ENCODE data around the gene SLC30A3. TPM values are rescaled to one million over a fixed set of nuclear protein-coding genes. Genes with fewer than 3 reads are reported as not detected.

Gene SLC30A3
- total RNA-seq, 1 donor from 2014 or later: 0.52 TPM

DNA sequence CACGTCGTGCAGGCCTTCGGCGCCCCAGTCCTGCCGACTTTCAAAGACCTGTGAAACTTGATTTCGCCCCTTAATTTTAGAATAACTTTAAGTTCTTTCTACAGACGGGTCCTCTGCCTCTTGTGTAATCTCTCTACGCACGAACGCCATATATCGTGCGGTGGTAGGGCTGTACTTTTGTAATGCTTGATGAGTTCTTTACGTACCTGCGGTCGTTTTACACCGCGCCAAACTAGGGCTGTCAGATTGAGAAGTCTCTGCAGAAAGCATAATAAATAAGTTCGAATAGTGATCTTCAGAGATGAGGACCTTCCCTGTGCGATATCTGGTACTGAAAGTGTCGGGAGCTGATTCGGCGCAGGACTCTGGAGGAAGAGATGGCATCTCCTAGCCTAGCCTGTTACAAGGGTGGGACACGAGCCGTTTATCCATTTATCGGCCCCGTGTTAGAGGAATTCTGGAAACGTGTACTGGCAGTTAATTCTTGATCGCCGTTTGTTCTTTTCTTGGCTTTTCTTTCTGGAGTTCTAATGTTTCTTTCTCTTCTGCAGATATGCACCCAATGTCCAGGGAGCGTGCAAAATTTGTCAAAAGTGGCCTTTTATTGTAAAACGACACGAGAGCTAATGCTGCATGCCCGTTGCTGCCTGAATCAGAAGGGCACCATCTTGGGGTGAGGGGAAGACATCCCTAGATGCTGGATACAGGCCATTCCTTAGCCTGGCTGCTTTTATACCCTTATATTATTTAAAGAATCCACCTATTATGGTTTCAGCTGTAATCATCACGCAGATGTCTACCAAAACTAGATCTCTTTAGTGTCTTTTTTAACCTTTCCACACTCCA, 50.0 kb downstream of the SLC30A3 start:
- Histone ChIP-seq H3K27me3 (ENCODE audit: control insufficient read depth in 3 of 3, insufficient read depth in 3 of 3, low read length in 3 of 3) (no peaks in the 10 kb centered on the region), H3K9me3 (ENCODE audit: control insufficient read depth in 3 of 3, low read length in 3 of 3) (no peaks in the 10 kb centered on the region), H3K4me3 (ENCODE audit: low read length in 3 of 3) (peak overlapping the region; percentile 88 to 96 (median 89)), H3K4me1 (ENCODE audit: control insufficient read depth in 3 of 3, insufficient read depth in 3 of 3, low read length in 3 of 3) (peaks cover 17 to 27% (median 21%) of the 10 kb centered on the region in 3 donors), H3K9ac (ENCODE audit: low read depth in 1 of 3, low read length in 3 of 3) (peak overlapping the region; percentile 97 to 100 (median 99)), H3K27ac (ENCODE audit: low read depth, low read length) (peak overlapping the region; percentile 98), H3K36me3 (ENCODE audit: control insufficient read depth in 3 of 3, insufficient read depth in 3 of 3, low read length in 3 of 3) (peaks cover 17 to 36% (median 25%) of the 10 kb centered on the region in 3 donors)

DNA sequence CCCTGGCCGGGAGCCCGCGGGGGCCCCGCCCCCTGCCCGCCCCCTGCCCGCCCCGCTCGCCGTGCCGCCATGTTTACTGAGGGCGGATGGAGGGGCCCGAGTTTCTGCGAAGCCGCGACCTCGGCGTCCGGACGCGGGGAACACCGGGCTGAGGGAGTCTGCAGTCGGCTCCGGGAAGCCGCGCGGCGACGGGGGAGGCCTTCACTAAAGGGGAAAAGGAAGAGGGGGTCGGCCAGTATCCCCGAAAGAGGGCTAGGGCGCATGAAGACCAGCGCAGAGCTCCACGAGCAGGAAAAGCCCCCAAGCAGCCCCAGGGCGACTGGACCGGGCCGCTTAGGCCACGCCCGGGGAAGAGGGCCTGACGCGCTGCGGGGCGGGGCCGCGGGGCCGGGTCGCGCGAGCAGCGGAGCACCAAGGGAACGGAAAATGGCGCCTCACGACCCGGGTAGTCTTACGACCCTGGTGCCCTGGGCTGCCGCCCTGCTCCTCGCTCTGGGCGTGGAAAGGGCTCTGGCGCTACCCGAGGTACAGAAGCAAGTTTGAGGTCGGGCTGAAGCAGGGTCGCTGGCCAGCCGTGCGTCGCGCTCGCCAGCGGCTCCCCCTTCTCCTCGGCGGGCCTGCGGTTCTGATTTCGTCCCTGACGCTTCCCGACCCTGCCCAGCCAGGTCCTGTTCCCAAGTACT, 50.8 kb downstream of the SLC30A3 start, which contains the start of the genes ATRAID and SLC5A6:
Gene ATRAID (plus strand): TSS at position 99 of the 683 bp plus-strand sequence. CDS start 328 bp downstream, at position 427.
Gene SLC5A6 (minus strand): TSS at position 326 of the 683 bp plus-strand sequence. CDS start 4,618 bp downstream, outside the sequence.
- Histone ChIP-seq H3K4me3 (ENCODE audit: low read length in 3 of 3) (peak within 1 kb of the TSS; percentile 88 to 96 (median 89)), H3K9me3 (ENCODE audit: control insufficient read depth in 3 of 3, low read length in 3 of 3) (no peaks in the 10 kb centered on the region), H3K27ac (ENCODE audit: low read depth, low read length) (peak within 1 kb of the TSS; percentile 98), H3K36me3 (ENCODE audit: control insufficient read depth in 3 of 3, insufficient read depth in 3 of 3, low read length in 3 of 3) (peaks cover 25 to 43% (median 32%) of the 10 kb centered on the region in 3 donors), H3K27me3 (ENCODE audit: control insufficient read depth in 3 of 3, insufficient read depth in 3 of 3, low read length in 3 of 3) (no peaks in the 10 kb centered on the region), H3K4me1 (ENCODE audit: control insufficient read depth in 3 of 3, insufficient read depth in 3 of 3, low read length in 3 of 3) (peaks cover 16 to 21% (median 17%) of the 10 kb centered on the region in 3 donors), H3K9ac (ENCODE audit: low read depth in 1 of 3, low read length in 3 of 3) (peak within 1 kb of the TSS; percentile 97 to 100 (median 99))

DNA sequence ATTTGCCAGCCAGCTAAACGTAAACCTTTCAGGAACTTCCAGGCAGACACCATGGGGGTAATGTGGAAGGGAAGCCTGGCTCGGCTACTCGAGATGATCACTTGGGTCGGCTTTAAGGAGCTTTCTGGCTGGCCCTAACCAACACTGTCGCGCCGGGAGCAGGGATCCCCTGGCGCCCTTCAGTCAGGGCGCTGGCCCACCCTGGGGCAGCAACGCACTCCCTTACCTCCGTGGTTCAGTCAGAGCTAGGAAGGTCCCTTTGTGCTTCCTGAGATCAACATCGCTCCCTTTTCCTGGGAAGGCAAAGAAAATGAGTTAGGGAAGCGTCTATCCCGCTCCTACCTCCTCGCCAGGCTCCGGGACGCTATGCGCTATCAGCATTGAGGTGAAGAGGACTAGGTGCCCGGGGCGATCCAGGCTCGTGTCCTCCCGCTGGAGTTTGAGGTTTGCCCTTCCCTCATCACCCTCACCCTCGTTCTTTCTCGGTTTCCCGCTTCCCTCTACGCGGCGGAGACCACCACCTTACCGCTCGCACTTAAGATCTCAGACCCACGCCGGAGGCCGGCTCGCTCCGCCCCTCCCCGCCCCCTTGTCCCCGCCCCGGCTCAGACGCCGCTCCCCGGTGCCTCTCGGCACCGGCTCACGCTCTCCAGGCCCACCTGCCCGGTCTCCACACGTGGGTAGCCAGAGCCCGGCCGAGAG, 51.5 kb downstream of the SLC30A3 start:
- peaks cover 32 to 46% (median 35%) of the 10 kb centered on the region in 3 donors for H3K36me3 ChIP-seq (ENCODE audit: control insufficient read depth in 3 of 3, insufficient read depth in 3 of 3, low read length in 3 of 3)
- no peaks in the 10 kb centered on the region for H3K9me3 ChIP-seq (ENCODE audit: control insufficient read depth in 3 of 3, low read length in 3 of 3)
- no peaks in the 10 kb centered on the region for H3K27me3 ChIP-seq (ENCODE audit: control insufficient read depth in 3 of 3, insufficient read depth in 3 of 3, low read length in 3 of 3)
- peaks cover 16 to 21% (median 17%) of the 10 kb centered on the region in 3 donors for H3K4me1 ChIP-seq (ENCODE audit: control insufficient read depth in 3 of 3, insufficient read depth in 3 of 3, low read length in 3 of 3)
- H3K4me3 ChIP-seq (ENCODE audit: low read length in 3 of 3): peak overlapping the region; percentile 88 to 96 (median 88)
- H3K9ac ChIP-seq (ENCODE audit: low read depth in 1 of 3, low read length in 3 of 3): peak overlapping the region; percentile 77 to 85 (median 80)
- H3K27ac ChIP-seq (ENCODE audit: low read depth, low read length): peak overlapping the region; percentile 98

DNA sequence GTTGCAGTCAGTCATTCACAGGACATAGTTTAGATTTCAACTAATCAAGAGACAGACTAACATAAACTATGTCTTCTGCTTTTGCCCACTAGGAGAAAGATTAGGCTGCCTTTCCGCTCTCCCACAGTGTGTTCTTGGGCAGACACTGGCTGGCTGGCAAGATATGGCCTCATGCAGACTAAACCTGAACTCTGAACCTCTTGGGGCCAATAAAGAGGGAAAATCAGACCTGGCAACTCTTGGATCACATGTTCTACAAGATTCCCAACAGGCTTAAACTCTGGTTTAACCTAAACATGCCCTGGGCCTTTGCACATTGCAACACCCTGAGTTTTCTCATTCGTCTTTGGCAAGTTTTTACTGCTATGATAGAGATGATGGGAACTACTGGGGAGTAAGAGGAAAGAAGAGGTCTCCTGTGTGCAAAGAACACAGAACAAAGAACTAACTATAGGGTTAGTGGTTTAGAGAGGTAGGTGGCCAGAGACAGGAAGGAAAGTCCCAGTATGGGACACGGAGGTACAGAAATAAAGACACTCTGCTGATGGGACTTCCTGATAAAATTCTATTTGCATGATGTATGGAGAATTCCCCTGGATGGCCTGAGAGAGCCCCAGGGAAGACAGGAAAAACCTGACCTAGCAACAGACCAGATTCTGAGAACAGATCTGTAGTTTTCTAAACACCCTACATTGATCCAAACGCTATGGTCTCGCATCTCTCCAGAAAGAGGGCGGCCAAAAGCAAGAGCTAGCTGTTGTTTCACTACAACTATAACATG, 53.0 kb downstream of the SLC30A3 start:
- Histone ChIP-seq H3K36me3 (ENCODE audit: control insufficient read depth in 3 of 3, insufficient read depth in 3 of 3, low read length in 3 of 3) (peaks cover 33 to 42% (median 41%) of the 10 kb centered on the region in 3 donors), H3K27me3 (ENCODE audit: control insufficient read depth in 3 of 3, insufficient read depth in 3 of 3, low read length in 3 of 3) (no peaks in the 10 kb centered on the region), H3K4me1 (ENCODE audit: control insufficient read depth in 3 of 3, insufficient read depth in 3 of 3, low read length in 3 of 3) (peaks cover 16 to 21% (median 17%) of the 10 kb centered on the region in 3 donors), H3K9me3 (ENCODE audit: control insufficient read depth in 3 of 3, low read length in 3 of 3) (no peaks in the 10 kb centered on the region), H3K4me3 (ENCODE audit: low read length in 3 of 3) (no peak overlapping the region), H3K27ac (ENCODE audit: low read depth, low read length) (no peak overlapping the region), H3K9ac (ENCODE audit: low read depth in 1 of 3, low read length in 3 of 3) (no peak overlapping the region)

DNA sequence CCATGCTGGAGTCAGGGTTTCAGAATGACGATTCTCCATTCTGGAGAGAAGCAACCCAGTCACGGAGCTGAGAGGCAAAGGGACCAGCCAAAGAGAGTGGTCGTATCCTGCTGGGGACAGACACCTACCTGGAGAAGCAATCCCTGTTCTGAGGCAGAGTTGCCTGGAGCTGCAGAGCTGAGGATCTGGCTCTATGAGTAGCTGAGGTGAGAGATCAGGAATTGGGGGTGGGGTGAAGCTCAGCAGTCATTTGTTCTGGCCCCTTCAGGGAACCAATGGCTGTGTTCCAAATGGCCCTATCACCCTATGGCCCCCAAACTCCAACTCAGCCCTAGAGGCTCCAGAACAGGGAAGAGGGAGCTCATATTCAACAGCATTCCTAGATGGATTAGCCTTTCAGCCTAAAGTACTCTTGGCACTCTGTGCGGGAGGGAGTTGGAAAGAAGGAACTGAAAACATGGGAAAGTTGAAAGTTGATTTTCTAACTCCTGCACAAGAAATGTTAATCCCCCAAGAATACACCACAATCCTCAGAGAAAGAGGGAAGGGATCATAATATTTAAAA, 54.3 kb downstream of the SLC30A3 start:
- H3K4me1 ChIP-seq (ENCODE audit: control insufficient read depth in 3 of 3, insufficient read depth in 3 of 3, low read length in 3 of 3): peaks cover 15 to 20% (median 16%) of the 10 kb centered on the region in 3 donors
- H3K4me3 ChIP-seq (ENCODE audit: low read length in 3 of 3): no peak overlapping the region
- peaks cover 44 to 54% (median 53%) of the 10 kb centered on the region in 3 donors for H3K36me3 ChIP-seq (ENCODE audit: control insufficient read depth in 3 of 3, insufficient read depth in 3 of 3, low read length in 3 of 3)
- H3K27me3 ChIP-seq (ENCODE audit: control insufficient read depth in 3 of 3, insufficient read depth in 3 of 3, low read length in 3 of 3): no peaks in the 10 kb centered on the region
- H3K9ac ChIP-seq (ENCODE audit: low read depth in 1 of 3, low read length in 3 of 3): no peak overlapping the region
- H3K27ac ChIP-seq (ENCODE audit: low read depth, low read length): no peak overlapping the region
- no peaks in the 10 kb centered on the region for H3K9me3 ChIP-seq (ENCODE audit: control insufficient read depth in 3 of 3, low read length in 3 of 3)

DNA sequence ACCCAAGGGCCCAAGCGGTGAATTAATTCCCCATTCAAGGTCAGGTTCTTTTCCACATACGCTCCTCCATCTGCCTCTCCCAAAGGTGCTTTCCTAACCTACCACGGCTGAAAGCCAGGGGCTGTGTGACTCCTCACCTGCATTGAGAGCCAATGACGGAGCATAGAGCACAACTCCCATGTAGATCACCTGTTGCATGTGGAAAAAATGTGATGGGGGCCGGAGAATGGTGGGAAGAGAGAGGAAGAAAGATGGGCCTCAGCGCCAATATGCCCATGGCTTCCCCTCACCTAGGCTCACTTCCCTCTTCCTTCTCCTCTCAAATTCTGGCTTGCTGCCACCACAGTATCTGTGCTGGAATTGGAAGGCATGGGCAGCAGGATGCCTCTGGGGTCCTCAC, 56.5 kb downstream of the SLC30A3 start:
- Histone ChIP-seq H3K9me3 (ENCODE audit: control insufficient read depth in 3 of 3, low read length in 3 of 3) (no peaks in the 10 kb centered on the region), H3K36me3 (ENCODE audit: control insufficient read depth in 3 of 3, insufficient read depth in 3 of 3, low read length in 3 of 3) (peaks cover 58 to 72% (median 71%) of the 10 kb centered on the region in 3 donors), H3K4me1 (ENCODE audit: control insufficient read depth in 3 of 3, insufficient read depth in 3 of 3, low read length in 3 of 3) (peaks cover 4 to 5% (median 4%) of the 10 kb centered on the region in 3 donors), H3K27ac (ENCODE audit: low read depth, low read length) (no peak overlapping the region), H3K4me3 (ENCODE audit: low read length in 3 of 3) (no peak overlapping the region), H3K27me3 (ENCODE audit: control insufficient read depth in 3 of 3, insufficient read depth in 3 of 3, low read length in 3 of 3) (no peaks in the 10 kb centered on the region), H3K9ac (ENCODE audit: low read depth in 1 of 3, low read length in 3 of 3) (no peak overlapping the region)

DNA sequence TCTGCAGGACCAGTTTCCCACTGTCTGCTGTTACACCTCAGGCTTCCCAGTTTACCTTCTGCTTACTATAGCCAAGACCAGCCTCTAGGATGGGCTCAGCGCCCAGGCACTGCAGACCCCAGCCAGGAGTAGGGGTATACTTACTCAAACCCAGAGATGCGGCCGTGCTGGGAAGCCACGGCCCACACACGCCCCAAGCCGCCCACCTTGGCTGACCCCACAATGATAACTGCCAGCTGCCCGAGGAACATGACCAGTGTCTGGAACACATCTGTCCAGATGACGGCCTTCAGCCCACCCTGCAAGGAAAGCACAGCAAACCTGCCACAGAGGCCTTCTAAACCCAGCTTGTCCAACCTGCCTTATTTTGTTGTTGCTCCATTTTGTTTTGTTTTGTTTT, 57.6 kb downstream of the SLC30A3 start:
- no peak overlapping the region for H3K27ac ChIP-seq (ENCODE audit: low read depth, low read length)
- no peaks in the 10 kb centered on the region for H3K9me3 ChIP-seq (ENCODE audit: control insufficient read depth in 3 of 3, low read length in 3 of 3)
- H3K4me3 ChIP-seq (ENCODE audit: low read length in 3 of 3): no peak overlapping the region
- H3K9ac ChIP-seq (ENCODE audit: low read depth in 1 of 3, low read length in 3 of 3): no peak overlapping the region
- H3K27me3 ChIP-seq (ENCODE audit: control insufficient read depth in 3 of 3, insufficient read depth in 3 of 3, low read length in 3 of 3): no peaks in the 10 kb centered on the region
- peaks cover 62 to 80% (median 77%) of the 10 kb centered on the region in 3 donors for H3K36me3 ChIP-seq (ENCODE audit: control insufficient read depth in 3 of 3, insufficient read depth in 3 of 3, low read length in 3 of 3)
- H3K4me1 ChIP-seq (ENCODE audit: control insufficient read depth in 3 of 3, insufficient read depth in 3 of 3, low read length in 3 of 3): no peaks in the 10 kb centered on the region

DNA sequence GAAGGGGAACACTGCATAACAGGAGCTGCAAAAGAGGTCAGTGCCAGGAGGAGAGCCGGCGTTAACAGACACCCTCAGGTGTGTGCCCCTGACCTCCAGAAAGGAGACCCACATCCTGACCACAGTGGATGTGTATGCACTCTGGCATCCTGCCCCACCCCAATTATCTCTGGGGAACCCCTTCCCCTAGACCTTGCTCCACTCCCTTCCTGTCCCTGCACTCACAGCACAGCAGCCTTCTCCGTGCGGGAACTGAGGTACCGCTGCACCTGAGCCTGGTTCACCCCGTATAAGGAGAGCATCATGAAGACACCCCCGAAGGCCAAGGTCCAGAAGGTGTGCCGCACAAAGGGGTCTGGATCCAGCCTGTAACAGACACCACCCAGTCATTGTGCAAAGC, 58.3 kb downstream of the SLC30A3 start:
- Histone ChIP-seq H3K27ac (ENCODE audit: low read depth, low read length) (no peak overlapping the region), H3K9ac (ENCODE audit: low read depth in 1 of 3, low read length in 3 of 3) (no peak overlapping the region), H3K9me3 (ENCODE audit: control insufficient read depth in 3 of 3, low read length in 3 of 3) (no peaks in the 10 kb centered on the region), H3K36me3 (ENCODE audit: control insufficient read depth in 3 of 3, insufficient read depth in 3 of 3, low read length in 3 of 3) (peaks cover 65 to 82% (median 81%) of the 10 kb centered on the region in 3 donors), H3K4me3 (ENCODE audit: low read length in 3 of 3) (no peak overlapping the region), H3K27me3 (ENCODE audit: control insufficient read depth in 3 of 3, insufficient read depth in 3 of 3, low read length in 3 of 3) (no peaks in the 10 kb centered on the region), H3K4me1 (ENCODE audit: control insufficient read depth in 3 of 3, insufficient read depth in 3 of 3, low read length in 3 of 3) (no peaks in the 10 kb centered on the region)

DNA sequence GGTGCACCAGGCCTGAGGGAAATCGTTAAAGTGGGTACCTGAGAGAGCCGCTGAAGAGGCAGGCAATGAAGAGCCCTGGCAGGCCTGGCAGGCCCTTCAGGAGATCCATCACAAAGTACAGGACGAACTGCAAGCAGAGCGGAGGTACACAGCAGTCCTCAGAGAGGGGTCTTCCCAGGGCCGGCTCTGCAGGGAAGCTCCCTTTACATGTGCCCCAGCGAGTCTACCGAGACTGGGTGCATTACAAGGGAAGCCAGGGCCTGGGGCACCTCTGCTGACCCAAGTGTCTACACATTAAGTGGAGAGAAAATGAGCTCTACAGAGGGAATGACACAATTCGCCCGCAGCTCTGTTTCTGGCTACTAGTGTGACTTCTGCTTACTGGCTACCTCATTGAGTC, 59.1 kb downstream of the SLC30A3 start:
- Histone ChIP-seq H3K36me3 (ENCODE audit: control insufficient read depth in 3 of 3, insufficient read depth in 3 of 3, low read length in 3 of 3) (peaks cover 61 to 82% (median 73%) of the 10 kb centered on the region in 3 donors), H3K27ac (ENCODE audit: low read depth, low read length) (no peak overlapping the region), H3K4me1 (ENCODE audit: control insufficient read depth in 3 of 3, insufficient read depth in 3 of 3, low read length in 3 of 3) (no peaks in the 10 kb centered on the region), H3K9ac (ENCODE audit: low read depth in 1 of 3, low read length in 3 of 3) (no peak overlapping the region), H3K9me3 (ENCODE audit: control insufficient read depth in 3 of 3, low read length in 3 of 3) (no peaks in the 10 kb centered on the region), H3K27me3 (ENCODE audit: control insufficient read depth in 3 of 3, insufficient read depth in 3 of 3, low read length in 3 of 3) (no peaks in the 10 kb centered on the region), H3K4me3 (ENCODE audit: low read length in 3 of 3) (no peak overlapping the region)
